Body of pancreas (tissue), 4 donors: Measurements from ENCODE around the gene KCNAB2. TPM values are rescaled to one million over a fixed set of nuclear protein-coding genes. Genes with fewer than 3 reads are reported as not detected.
A peak's percentile ranks its signal among the peaks of the same experiment; 100 is the strongest.

Source experiments
- ATAC-seq: fragments of 150-250 bp; one replicate; pipeline ENCODE4 v1.9.1; 2016
- DNase-seq, 4 donors: peaks; one replicate each; pipeline ENCODE4 v3.0.0-alpha.2; 2019
- H3K27ac ChIP-seq, 4 donors: fragments of 200-600 bp; sonication (generic); 1 replicate in 3 of 4; 2 replicates in 1 of 4; pipeline versions ENCODE4 v1.5.1 to v1.6.1; 2016 to 2019; ENCODE audit warnings: mild to moderate bottlenecking in 1 of 4, mixed read lengths in 1 of 4, moderate library complexity in 1 of 4
- H3K27me3 ChIP-seq, 2 donors: fragments of 200-600 bp; sonication (generic); one replicate each; pipeline ENCODE4 v1.6.0; 2016; ENCODE audit warnings: mild to moderate bottlenecking in 1 of 2
- H3K36me3 ChIP-seq, 2 donors: fragments of 200-600 bp; sonication (generic); replicated peaks in 1 of 2; 2 replicates each; pipeline ENCODE4 v1.5.1; 2016; ENCODE audit warnings: low read depth in 2 of 2; ENCODE audit not compliant: insufficient read depth in 1 of 2
- H3K4me1 ChIP-seq: fragments of 200-600 bp; sonication (generic); one replicate; pipeline ENCODE4 v1.6.0; 2016
- H3K4me3 ChIP-seq, 2 donors: fragments of 200-600 bp; sonication (generic); 1 replicate in 1 of 2; 2 replicates in 1 of 2; pipeline ENCODE4 v1.5.1; 2016 to 2019
- H3K9me3 ChIP-seq, 3 donors: fragments of 200-600 bp; sonication (generic); 1 replicate in 2 of 3; 2 replicates in 1 of 3; pipeline ENCODE4 v1.5.1; 2016
- CTCF ChIP-seq, 7 experiments: fragments of 450-650 bp in 4 of 7; fragments of 200-600 bp in 3 of 7; sonication (generic) in 3 of 7; IDR thresholded peaks; one replicate each; pipeline ENCODE4 v1.5.1; 2016 to 2019; ENCODE audit warnings: antibody characterized with exemption in 7 of 7
- POLR2A ChIP-seq, 3 donors: fragments of 450-650 bp; IDR thresholded peaks; one replicate each; pipeline ENCODE4 v1.6.1; 2016; ENCODE audit warnings: antibody characterized with exemption in 3 of 3, mild to moderate bottlenecking in 2 of 3
- WGBS, 2 donors: methylation state at CpG; one replicate each; pipeline ENCODE4 v1.1.5; 2017; 5-methylcytosine and 5-hydroxymethylcytosine counted together
- intact Hi-C: fragments of 100-400 bp; cut with DNase I; formaldehyde crosslinking; loops from one replicate; pipeline ENCODE4 v1.15.1; 2023
- total RNA-seq, 2 donors: library from RNA; depleted of rRNA; stranded (reverse); fragments of >200 nt; gene quantifications; one replicate each; pipeline ENCODE4 v1.1.0, GENCODE V29; 2016

The KCNAB2 gene
- total RNA-seq, 2 donors from 2014 or later = 4.6 to 7.0 TPM

DNA sequence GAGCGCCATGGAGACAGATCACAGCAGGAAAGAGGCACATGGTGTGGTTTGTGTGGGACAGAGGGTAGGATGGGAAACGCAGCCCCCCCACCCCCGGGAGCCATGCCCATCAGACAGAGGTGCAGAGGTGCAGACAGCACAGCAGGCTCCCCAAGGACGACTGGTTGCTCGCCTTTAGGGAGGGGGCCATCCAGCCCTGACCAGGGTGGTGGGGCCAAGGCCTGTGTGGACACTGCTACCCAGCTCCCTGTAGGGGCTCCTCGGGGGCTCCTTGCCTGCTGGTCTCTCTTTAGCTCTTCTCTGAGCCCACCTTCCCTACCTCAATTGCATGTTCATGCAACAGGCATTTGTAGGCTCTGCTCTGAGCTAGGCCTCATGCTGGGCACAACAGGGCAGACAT lies 3.7 kb downstream of the KCNAB2 start:
- TF ChIP-seq POLR2A (IDR thresholded peaks at IDR 0.05) (no peak), CTCF (IDR thresholded peaks at IDR 0.05) (no peak)
- DNase-seq (no peak), ATAC-seq (no peak)
- Histone ChIP-seq H3K4me1 (no peaks in the 10 kb centered on the region), H3K9me3 (no peaks in the 10 kb centered on the region), H3K36me3 (no peaks in the 10 kb centered on the region), H3K4me3 (no peak overlapping the region), H3K27ac (no peak overlapping the region), H3K27me3 (no peaks in the 10 kb centered on the region)
- intact Hi-C loops = no loop called here
- 53 to 89% methylated on average over 3 to 6 of the region's 6 CpGs for WGBS, 2 donors

DNA sequence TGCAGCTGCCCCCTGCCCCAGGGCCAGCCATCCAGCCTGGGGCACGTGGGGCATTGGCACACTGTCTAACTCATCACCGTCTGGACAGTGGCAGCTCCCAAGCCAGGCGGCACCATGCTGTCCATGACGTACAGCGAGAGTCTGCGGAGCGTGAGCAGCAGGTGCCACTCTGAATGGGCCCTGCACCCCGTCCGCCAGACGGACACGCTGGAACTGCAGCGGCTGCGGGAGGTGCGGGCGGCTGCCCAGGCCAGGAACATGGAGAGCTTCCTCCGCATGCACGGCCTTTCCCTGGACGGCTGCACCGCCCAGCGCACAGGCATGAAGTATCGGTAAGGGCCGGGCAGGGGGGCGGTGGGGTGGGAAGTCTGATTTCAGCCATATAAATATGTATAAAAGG lies 5.7 kb downstream of the KCNAB2 start:
- H3K36me3 ChIP-seq = no peaks in the 10 kb centered on the region
- DNase-seq (no peak), ATAC-seq (no peak)
- TF ChIP-seq POLR2A (IDR thresholded peaks at IDR 0.05) (no peak), CTCF (IDR thresholded peaks at IDR 0.05) (no peak)
- intact Hi-C loops = loop anchor here (10.0 kb wide), 1 partner anchor 193 kb away; the partner anchor contains the start of gene HES3
- no peak overlapping the region for H3K4me3 ChIP-seq
- no peaks in the 10 kb centered on the region for H3K27me3 ChIP-seq
- no peak overlapping the region for H3K27ac ChIP-seq
- no peaks in the 10 kb centered on the region for H3K4me1 ChIP-seq
- no peaks in the 10 kb centered on the region for H3K9me3 ChIP-seq
- 80 to 92% methylated on average over 1 to 19 of the region's 23 CpGs for WGBS, 2 donors

DNA sequence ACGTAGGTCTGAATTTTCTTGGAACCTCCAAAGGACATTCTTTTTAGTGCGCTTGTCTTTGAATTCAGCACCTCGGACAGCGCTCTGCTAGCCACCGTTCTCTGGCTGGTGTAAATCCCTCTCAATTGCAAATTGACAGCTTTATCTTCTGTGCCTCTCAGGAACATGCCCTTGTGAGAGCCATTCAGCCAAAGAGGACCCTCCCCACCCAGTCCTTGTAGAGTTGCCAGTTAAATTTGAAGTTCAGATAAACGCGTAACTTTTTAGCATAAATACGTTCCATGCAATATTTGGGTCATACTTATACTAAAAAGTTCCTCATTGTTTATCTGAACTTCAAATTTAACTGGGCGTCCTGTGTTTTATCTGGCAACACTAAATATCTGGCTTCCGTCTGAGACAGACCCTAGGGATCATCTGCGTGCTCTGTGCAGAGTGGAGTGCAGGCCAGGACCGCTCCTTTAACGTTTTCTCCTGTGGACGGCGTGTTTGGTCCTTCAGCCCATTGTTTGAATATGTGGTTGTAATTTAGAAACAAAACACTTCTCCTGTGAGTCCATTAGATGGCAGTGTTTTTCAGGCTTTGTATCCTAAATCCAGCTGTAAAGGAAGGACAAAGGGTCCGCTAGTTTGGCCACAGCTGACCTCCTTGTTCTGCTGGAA lies 7.0 kb downstream of the KCNAB2 start:
- no peak overlapping the region for H3K4me3 ChIP-seq
- ATAC-seq = no peak
- TF ChIP-seq POLR2A (IDR thresholded peaks at IDR 0.05) = no peak
- TF ChIP-seq CTCF (IDR thresholded peaks at IDR 0.05) = peak in 5 of 7 experiments; percentile 14 to 40 (median 22)
- intact Hi-C loops = loop anchor here (10.0 kb wide), 1 partner anchor 192 kb away; the partner anchor contains the start of gene HES3
- H3K4me1 ChIP-seq = no peaks in the 10 kb centered on the region
- no peaks in the 10 kb centered on the region for H3K9me3 ChIP-seq
- H3K36me3 ChIP-seq = no peaks in the 10 kb centered on the region
- no peak overlapping the region for H3K27ac ChIP-seq
- no peaks in the 10 kb centered on the region for H3K27me3 ChIP-seq
- WGBS, 2 donors = 6 to 15% methylated on average over 16 of the region's 16 CpGs
- peak; percentile 62 to 77 (median 66) for DNase-seq

GRCh38 chr1:6053206-6053546 lies 7.5 kb downstream of the KCNAB2 start:
- Histone ChIP-seq H3K9me3 (no peaks in the 10 kb centered on the region), H3K4me1 (no peaks in the 10 kb centered on the region), H3K27me3 (no peaks in the 10 kb centered on the region), H3K36me3 (no peaks in the 10 kb centered on the region), H3K4me3 (no peak overlapping the region), H3K27ac (no peak overlapping the region)
- no peak for DNase-seq
- TF ChIP-seq POLR2A (IDR thresholded peaks at IDR 0.05) (no peak), CTCF (IDR thresholded peaks at IDR 0.05) (no peak)
- no peak for ATAC-seq
- intact Hi-C loops = loop anchor here (10.0 kb wide), 1 partner anchor 192 kb away; the partner anchor contains the start of gene HES3
- WGBS, 2 donors = 21 to 25% methylated on average over 8 of the region's 8 CpGs

GRCh38 chr1:6054596-6054995 lies 8.9 kb downstream of the KCNAB2 start:
- ATAC-seq = no peak
- Histone ChIP-seq H3K4me3 (no peak overlapping the region), H3K27ac (no peak overlapping the region), H3K27me3 (no peaks in the 10 kb centered on the region), H3K36me3 (no peaks in the 10 kb centered on the region), H3K9me3 (no peaks in the 10 kb centered on the region), H3K4me1 (no peaks in the 10 kb centered on the region)
- intact Hi-C loops = loop anchor here (10.0 kb wide), 1 partner anchor 190 kb away; the partner anchor contains the start of gene HES3
- 71 to 76% methylated on average over 6 of the region's 6 CpGs for WGBS, 2 donors
- no peak for DNase-seq
- TF ChIP-seq CTCF (IDR thresholded peaks at IDR 0.05) = no peak
- no peak for TF ChIP-seq POLR2A (IDR thresholded peaks at IDR 0.05)
